T-helper 1 cell (primary cell): Measurements from ENCODE around the gene MYO15A.

Experiments
- DNase-seq, 5 donors: peaks; one replicate each; pipeline ENCODE4 v3.0.0-alpha.2; 2012 to 2020

The MYO15A gene

DNA sequence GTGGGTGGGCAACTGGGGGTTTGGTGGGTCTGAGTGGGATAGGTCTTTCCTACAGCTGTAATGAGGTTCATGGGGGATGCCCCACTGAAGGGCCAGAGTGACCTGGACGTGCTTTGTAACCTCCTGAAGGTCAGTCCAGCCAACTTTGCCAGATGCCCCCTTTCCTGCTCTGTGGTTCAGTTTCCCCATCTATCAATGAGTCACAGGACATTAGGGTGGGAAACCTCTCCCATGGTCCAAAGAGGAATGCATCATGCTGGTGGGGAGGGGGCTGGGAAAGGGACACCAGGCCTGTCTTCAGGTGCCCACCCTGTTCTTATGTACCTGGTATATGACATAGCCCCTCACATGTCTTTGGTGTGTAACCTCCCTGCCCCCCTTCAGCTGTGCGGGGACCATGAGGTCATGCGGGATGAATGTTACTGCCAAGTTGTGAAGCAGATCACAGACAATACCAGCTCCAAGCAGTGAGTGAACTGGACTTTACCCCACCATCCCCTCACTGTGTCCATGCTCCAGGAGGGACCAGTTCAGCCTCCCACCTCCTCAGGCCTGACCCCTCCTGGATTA is 51.1 kb downstream of the MYO15A start:
- no peak for DNase-seq

GRCh38 chr17:18160128-18160856 is 51.7 kb downstream of the MYO15A start:
- no peak for DNase-seq

DNA sequence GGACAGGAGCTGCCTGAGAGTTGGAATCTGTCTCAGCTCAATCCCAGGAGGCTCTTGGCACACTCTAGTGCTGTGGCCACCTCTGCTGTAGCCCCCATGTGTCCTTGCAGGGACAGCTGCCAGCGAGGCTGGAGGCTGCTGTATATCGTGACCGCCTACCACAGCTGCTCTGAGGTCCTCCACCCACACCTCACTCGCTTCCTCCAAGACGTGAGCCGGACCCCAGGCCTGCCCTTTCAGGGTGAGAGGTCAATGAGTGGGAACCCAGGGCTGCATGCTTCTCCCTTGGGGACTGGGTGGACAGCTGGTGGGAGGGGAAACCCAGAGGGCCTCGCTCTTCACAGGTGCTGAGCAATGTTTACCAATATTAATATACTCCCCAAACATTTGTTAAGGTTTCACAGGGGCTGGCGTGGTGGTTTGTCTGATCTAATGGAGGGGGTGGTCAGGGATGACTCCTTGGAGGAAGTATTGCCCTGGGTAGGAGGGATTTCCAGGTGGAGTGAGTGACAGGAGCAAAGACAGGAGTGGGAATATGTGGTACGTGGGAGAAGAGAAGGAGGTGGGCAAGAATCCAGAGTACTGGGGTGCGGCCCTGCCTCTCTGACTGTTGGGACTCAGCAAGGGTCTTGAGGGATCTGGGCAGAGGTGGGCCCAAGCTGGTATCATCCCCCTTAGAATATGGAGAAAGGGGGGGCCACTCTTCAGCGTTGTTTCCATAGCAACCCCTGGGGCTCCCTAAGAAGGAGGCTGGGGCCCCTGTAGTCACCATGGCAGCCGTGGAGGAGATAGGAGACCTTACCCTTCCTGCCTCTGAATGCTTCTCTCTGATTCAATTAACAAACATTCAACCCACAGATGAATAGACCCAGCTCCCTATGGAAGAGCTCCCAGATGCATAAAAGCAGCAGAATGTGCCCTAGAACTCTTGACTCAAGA is 52.9 kb downstream of the MYO15A start:
- DNase-seq = no peak

DNA sequence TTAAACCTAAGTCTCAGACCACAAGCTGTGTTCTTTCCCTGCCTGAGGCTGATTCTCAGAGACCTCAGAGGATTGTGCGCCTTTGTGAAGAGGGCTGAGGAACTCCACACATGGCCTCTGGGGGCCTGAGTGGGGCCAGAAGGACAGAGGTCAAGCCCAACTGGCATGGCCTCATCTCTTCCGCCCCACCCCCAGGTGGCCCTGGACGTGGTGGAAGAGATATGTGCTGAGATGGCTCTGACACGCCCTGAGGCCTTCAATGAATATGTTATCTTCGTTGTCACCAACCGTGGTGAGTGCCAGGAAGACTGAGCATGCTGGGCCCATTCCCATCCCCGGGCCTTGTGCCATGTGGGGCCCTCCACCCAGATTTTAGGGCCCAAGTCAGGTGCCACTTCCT is 55.0 kb downstream of the MYO15A start:
- DNase-seq = no peak

DNA sequence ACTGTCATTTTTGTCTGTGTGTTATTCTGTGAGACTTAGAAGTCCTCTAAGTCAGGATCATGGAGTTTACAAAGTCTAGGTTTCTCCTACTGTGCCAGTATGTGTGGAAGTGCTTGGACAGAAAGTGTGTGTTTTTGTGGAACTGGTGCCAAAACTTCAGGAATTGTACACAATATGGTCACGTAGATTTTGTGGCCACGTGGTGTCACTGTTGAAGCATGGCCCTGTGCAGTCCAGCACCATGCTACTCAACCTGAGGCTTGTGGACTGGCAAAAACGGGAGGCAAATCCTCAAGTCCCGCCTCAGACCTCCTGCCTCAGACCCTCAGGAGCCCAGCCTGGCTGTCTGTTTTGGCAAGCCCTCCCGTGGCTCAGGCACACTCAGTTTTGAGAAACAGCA is 58.3 kb downstream of the MYO15A start:
- DNase-seq = no peak

DNA sequence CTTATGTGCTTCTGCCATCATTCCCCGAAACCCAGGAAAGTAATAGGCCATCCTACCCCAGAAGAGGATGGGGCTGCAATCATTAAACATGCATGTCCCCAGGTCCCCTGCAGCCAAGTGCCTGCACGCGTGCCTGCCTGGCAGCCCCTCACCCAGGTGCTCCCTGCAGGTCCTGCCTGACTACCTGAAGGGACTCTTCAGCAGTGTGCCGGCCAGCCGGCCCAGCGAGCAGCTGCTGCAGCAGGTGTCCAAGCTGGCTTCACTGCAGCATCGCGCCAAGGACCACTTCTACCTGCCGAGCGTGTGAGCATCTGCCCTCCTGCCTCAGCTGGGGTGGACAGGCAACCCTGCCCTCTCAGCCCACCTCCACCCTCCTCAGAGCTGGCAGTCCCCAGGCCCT is 58.9 kb downstream of the MYO15A start:
- no peak for DNase-seq

DNA sequence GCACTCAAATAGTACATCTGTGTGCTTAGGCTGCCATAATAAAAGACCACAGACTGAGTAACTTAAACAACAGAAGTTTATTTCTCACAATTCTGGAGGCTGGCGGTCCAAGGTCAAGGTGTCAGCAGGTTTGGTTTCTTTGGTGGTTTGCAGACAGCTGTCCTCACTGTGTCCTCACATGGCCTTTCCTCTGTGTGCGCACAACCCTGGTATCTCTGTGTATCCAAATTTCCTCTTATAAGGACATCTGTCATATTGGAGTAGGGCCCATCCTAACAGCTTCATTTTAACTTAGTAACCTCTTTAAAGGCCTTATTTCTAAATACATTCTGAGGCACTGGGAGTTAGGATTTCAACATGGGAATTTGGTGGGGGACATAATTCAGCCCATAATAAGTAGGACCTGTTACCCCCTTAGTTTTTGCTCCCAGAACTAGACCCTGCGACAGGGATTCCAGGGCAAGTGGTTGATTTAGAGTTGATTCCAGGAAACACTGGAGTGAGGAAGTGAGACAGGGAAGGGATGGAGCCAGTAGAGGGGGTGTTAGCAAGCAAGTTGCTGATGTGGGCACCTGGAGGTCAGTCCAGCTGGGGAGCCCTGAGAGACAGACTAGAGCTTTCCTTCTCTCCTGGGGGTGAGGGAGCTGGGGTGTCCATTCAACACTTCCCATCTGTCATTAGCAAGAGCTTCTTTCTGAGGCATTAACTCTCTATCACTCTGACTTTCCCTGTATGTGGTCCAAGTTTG is 64.1 kb downstream of the MYO15A start:
- no peak for DNase-seq

DNA sequence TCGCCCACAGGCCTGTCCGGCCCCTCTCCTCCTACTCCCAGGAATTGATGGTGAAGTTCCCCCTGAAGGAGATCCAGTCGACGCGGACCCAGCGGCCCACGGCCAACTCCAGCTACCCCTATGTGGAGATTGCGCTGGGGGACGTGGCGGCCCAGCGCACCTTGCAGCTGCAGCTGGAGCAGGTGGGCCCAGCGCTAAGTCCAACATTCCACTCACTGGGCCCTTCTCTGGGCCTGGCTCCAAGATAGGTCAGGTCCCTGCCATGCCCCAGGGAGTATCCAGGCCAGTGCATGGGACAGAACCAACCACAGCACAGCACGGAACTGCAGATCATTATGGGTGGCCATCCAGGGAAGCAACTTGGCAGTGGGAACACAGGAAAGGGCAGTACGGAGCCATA is 65.2 kb downstream of the MYO15A start:
- DNase-seq = no peak

- no peak for DNase-seq
Measured at GRCh38 chr17:18176176-18176575, 67.6 kb downstream of the MYO15A start.

DNA sequence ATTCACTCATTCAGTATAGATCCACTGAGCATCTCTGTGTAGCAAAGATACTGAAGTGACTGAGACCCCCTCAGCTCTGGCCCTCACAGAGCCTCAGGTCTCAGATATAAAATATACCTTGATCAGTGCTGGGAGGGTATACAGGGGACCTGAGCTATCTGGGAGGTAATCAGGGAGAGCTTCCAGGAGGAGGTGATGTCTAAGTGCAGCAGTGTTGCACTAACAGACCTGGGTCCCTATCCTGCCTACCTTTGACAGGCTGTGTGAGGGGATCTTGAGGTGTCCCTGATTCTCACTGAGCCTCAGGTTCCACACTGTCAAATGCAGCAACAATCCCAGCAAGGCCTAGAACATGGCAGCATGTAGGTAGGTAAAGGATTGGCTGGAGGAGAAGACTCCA is 68.6 kb downstream of the MYO15A start:
- no peak for DNase-seq

- DNase-seq = no peak
Measured at GRCh38 chr17:18177722-18178121, 69.2 kb downstream of the MYO15A start.

DNA sequence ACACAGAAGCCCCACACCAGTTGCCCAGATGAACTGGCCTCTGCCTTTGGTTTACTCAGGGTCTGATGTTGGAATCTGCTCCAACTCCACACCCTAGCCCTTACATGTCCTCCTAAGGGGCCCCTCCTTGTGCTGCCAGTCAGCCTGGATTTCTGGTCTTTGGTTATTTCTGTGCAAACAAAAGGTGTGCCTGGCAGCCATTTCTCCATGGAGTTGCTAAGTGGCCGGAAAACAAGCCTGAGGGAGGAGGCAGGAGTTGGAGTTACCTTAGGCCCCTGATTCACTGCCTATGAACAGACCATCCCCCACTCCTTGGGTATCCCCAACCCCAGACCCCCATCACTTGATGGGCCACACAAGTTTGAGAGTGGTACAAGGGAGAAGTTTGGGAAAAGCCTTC is 70.6 kb downstream of the MYO15A start:
- DNase-seq = no peak

DNA sequence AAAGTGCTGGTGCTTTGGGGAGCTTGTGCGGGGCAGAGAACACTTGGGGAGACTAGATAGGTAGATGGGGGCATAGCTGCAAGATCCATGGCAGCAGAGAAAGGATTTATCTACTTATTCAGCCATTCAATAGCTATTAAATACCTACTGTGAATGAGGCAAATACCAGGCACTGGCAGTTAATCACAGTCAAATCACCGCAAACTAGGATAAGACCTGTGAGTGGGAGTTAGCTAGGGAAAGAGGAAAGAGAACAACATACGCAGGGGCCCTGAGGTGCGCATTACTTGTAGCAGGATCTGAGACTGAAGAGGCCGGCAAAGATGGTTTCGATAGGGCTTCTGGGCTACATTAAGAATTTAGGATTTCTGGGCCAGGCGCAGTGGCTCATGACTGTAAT is 71.2 kb downstream of the MYO15A start:
- no peak for DNase-seq

DNA sequence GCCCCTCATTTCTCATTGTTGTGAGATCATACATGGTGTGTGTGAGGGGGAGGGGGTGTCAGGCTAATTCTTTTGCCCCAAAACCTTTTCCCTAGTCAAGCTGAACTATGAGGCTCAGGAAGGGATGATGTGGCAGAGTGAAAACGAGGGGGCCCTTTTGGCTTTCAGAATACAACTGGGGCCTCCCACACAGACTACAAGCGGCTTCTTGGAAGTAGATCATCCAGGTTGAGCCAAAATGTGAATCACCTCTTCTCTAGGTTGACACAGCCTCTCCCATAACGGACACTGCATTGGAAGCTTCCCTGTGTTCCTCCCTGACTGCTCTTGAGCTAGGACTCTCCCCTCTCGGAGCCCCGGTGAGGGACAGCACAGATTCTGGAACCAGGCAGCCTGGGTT is 72.8 kb downstream of the MYO15A start:
- peak in 1 of 5 donors; percentile 21 for DNase-seq

- no peak for DNase-seq
Measured at GRCh38 chr17:18182110-18182977, 73.8 kb downstream of the MYO15A start.

GRCh38 chr17:18182978-18183333 is 74.4 kb downstream of the MYO15A start:
- peak in 4 of 5 donors; percentile 65 to 74 (median 70) for DNase-seq

DNA sequence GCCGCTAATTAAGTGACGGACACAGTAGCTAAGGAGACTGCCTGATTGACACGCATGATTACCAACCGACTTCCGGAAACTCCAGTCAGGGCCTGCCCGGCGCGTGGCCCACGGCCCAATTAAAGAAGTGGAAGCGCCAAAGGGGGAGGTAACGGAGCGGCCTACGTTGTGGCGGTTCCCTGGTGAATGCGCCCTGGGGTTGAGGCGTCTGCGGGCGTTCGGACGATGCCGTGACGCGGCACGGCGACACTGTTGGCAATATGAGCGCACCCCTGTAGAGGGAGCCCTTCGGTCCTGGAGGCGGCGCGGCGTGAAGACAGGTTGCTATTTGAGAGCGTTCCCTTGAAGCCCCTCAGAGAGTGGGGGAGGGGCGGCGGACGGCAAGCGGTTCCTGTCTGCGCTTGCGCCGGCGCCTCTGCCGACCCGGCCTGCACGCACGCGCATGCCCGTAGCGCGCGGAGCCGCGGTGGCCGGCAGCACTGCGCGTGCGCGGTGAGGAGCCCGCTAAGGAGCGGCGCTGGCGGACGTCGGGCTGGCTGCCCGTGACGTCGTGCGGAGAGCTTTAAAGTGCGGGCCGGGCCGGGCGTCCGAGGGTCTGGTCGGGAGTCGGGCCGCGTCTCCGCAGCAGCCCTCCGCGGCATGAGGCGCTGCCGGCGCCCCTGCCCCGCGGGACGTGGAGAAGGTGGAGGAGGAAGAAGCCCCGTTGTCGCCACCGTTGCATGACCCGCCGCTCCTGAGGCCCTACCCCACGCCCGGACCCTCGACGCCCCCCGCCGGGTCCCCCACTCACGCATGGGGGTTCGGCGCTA is 75.0 kb downstream of the MYO15A start, which contains the start of gene ALKBH5:
ALKBH5 (plus strand) TSS at position 495 of the 809 bp plus-strand sequence. CDS start 416 bp downstream, outside the sequence.
- DNase-seq = peak; percentile 94 to 99 (median 95)

- peak; percentile 54 to 78 (median 73) for DNase-seq
Measured at GRCh38 chr17:18184143-18185031, 75.8 kb downstream of the MYO15A start.

- no peak for DNase-seq
Measured at GRCh38 chr17:18185391-18185790, 76.8 kb downstream of the MYO15A start.
